Aorta (tissue), 5 donors: ENCODE measurements around the gene UNC79. TPM values are rescaled to one million over a fixed set of nuclear protein-coding genes. Genes with fewer than 3 reads are reported as not detected.

Source experiments
- ATAC-seq: fragments of 200-7000 bp; cut with Tn5 transposase; one replicate; pipeline ENCODE4 v1.9.1; 2022; ENCODE audit warnings: moderate library complexity; ENCODE audit not compliant: low FRiP score
- DNase-seq, 2 donors: peaks; one replicate each; pipeline ENCODE4 v3.0.0-alpha.2; 2020
- H3K27ac ChIP-seq, 2 donors: one replicate each; pipeline ENCODE4 v1.5.1; 2013; ENCODE audit warnings: low read length in 2 of 2, mild to moderate bottlenecking in 2 of 2, moderate library complexity in 2 of 2, control low read depth in 1 of 2, inconsistent platforms in 1 of 2, low read depth in 1 of 2
- H3K27me3 ChIP-seq, 2 donors: one replicate each; pipeline ENCODE4 v1.6.1; 2013; ENCODE audit warnings: control low read depth in 1 of 2, low read length in 1 of 2, mild to moderate bottlenecking in 1 of 2, moderate library complexity in 1 of 2; ENCODE audit not compliant: insufficient read depth in 2 of 2, control insufficient read depth in 1 of 2
- H3K36me3 ChIP-seq, 2 donors: one replicate each; pipeline ENCODE4 v1.6.1; 2013; ENCODE audit warnings: control low read depth in 1 of 2, low read length in 1 of 2, mild to moderate bottlenecking in 1 of 2; ENCODE audit not compliant: insufficient read depth in 2 of 2, control insufficient read depth in 1 of 2
- H3K4me1 ChIP-seq, 2 donors: one replicate each; pipeline ENCODE4 v1.6.1; 2013; ENCODE audit warnings: low read length in 2 of 2, control low read depth in 1 of 2, mild to moderate bottlenecking in 1 of 2, moderate library complexity in 1 of 2; ENCODE audit not compliant: insufficient read depth in 2 of 2, control insufficient read depth in 1 of 2
- H3K4me3 ChIP-seq, 2 donors: one replicate each; pipeline ENCODE4 v1.5.1; 2013; ENCODE audit warnings: low read length in 2 of 2, control low read depth in 1 of 2, mild to moderate bottlenecking in 1 of 2
- H3K9me3 ChIP-seq: one replicate; pipeline ENCODE4 v1.6.1; 2013; ENCODE audit warnings: mild to moderate bottlenecking, low read length; ENCODE audit not compliant: control insufficient read depth
- WGBS, 2 donors: extraction: QIAGEN DNeasy Blood & Tissue Kit; methylation state at CpG; one replicate each; pipeline ENCODE4 v1.1.7; 2013; 5-methylcytosine and 5-hydroxymethylcytosine counted together
- intact Hi-C, 2 donors: fragments of 100-400 bp; cut with DNase I; formaldehyde crosslinking; loops; one replicate each; pipeline versions ENCODE4 v1.14.2 to v1.15.0; 2022
- polyA plus RNA-seq, 2 donors: library from polyadenylated mRNA; stranded (reverse); fragments of 200-250 nt; gene quantifications; one replicate each; pipeline ENCODE4 v1.2.3, GENCODE V29; 2013
- total RNA-seq, 2 donors: library from RNA; stranded (reverse); fragmentation: NEBNext Ultra II Directional; extraction: Animal tissue kit (Norgen Biotek cat#: 25700); gene quantifications; one replicate each; pipeline ENCODE4 v1.2.1, GENCODE V29; 2021
- donor health status: healthy with polysubstance abuse.
- donor health status: Bipolar disorder and iron deficiency.
- donor health status: DM: no; HTN: no; CAD: no.
- donor health status: DM: no; HTN: no; CAD: no.
- donor health status: DM: yes; HTN: yes; CAD: no.

The UNC79 gene
- total and polyA plus RNA-seq, 4 donors = 0.05 to 0.21 (median 0.16) TPM; not detected in 1

GRCh38 chr14:93533437-93533836 is 102.7 kb downstream of the UNC79 start:
- WGBS, 2 donors = 80 to 81% methylated on average over 2 of the region's 2 CpGs
- Histone ChIP-seq H3K27ac (no peak overlapping the region), H3K36me3 (no peaks in the 10 kb centered on the region), H3K9me3 (no peaks in the 10 kb centered on the region), H3K27me3 (no peaks in the 10 kb centered on the region), H3K4me3 (no peak overlapping the region), H3K4me1 (no peaks in the 10 kb centered on the region)
- no peak for DNase-seq
- intact Hi-C loops = no loop called here
- no peak for ATAC-seq

DNA sequence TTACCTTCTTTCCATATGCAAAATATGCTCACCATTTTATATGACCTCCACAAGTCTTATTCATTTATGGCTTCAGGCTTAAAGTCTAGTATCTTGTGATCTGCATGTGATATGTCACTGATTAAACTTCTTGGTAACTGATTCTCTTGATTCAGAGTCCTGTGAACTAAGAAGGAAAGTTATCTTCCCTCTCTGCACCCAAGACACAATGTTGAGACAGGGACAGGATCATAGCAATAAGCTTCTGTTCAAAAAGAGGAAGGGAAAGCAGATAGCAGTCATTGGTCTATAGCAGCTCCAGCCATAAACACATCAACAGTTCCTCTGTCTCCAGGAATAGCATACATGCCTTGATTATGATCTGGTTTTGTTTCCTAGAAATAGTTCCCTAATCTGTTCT is 103.1 kb downstream of the UNC79 start:
- Histone ChIP-seq H3K4me1 (no peaks in the 10 kb centered on the region), H3K27ac (no peak overlapping the region), H3K27me3 (no peaks in the 10 kb centered on the region), H3K4me3 (no peak overlapping the region), H3K9me3 (no peaks in the 10 kb centered on the region), H3K36me3 (no peaks in the 10 kb centered on the region)
- no peak for ATAC-seq
- no peak for DNase-seq
- intact Hi-C loops = no loop called here

DNA sequence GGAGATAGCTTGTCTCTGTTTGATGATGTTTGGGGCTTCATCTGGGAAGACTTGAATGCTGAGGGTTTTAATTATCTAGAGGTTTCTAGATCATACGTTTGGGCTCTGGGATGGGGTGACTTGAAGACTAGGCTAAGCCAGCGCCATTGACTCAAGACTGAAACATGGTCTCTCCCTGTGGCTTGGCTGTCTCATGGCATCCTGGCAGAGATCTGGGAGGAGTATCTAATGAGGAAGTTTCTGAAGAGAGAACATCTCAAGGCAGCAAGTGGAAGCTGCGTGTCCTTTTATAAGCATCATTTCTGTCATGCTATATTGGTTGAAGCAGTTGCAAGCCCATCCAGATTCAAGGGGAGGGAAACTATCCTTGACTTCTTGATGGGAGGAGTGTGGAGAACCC is 104.8 kb downstream of the UNC79 start:
- no peak for DNase-seq
- H3K36me3 ChIP-seq = no peaks in the 10 kb centered on the region
- intact Hi-C loops = no loop called here
- no peak overlapping the region for H3K4me3 ChIP-seq
- H3K9me3 ChIP-seq = no peaks in the 10 kb centered on the region
- no peak overlapping the region for H3K27ac ChIP-seq
- H3K4me1 ChIP-seq = no peaks in the 10 kb centered on the region
- WGBS, 2 donors = 86% methylated on average over 3 of the region's 3 CpGs
- no peak for ATAC-seq
- no peaks in the 10 kb centered on the region for H3K27me3 ChIP-seq

DNA sequence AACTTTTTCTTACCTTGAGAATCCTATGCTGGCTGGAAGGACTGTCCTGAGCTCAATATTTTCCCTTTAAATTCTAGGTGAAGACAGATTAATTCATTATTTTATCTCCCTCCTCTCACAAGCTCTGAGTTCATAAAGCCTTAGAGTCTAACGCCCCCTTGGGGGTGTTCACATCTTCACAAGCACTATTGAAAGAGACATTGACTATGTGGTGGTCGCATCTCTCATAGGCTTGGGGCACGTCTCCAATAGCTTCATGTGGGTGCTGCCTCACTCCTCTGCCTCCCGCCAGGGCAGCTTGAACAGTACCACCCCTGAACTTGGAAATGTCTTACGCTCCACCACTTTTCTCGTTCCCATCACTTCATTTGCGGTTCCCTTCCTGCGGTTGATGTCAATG is 106.2 kb downstream of the UNC79 start:
- Histone ChIP-seq H3K27ac (no peak overlapping the region), H3K36me3 (no peaks in the 10 kb centered on the region), H3K27me3 (no peaks in the 10 kb centered on the region), H3K9me3 (no peaks in the 10 kb centered on the region), H3K4me3 (no peak overlapping the region), H3K4me1 (no peaks in the 10 kb centered on the region)
- DNase-seq = no peak
- WGBS, 2 donors = 71 to 75% methylated on average over 8 of the region's 8 CpGs
- ATAC-seq = no peak
- intact Hi-C loops = no loop called here

DNA sequence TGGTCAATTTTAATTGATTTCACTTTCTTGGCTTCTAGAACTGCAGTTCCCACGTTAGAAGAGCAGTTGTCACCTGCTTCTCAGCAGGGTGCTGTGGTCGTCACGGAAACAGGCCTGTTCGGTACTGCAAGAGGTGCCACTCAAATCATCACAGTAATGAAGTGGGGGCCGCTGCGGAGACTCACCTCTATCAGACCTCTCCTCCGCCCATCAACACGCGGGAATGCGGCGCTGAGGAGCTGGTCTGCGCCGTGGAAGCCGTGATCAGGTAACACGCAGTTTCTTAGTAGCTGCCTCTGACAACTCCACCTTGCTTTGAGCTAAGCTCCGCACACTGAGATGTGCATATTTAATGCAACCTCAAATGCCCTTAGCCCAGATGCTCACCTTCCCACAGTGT is 107.2 kb downstream of the UNC79 start:
- WGBS, 2 donors = 77 to 79% methylated on average over 16 of the region's 16 CpGs
- Histone ChIP-seq H3K9me3 (no peaks in the 10 kb centered on the region), H3K4me3 (no peak overlapping the region), H3K36me3 (no peaks in the 10 kb centered on the region), H3K27ac (no peak overlapping the region), H3K27me3 (no peaks in the 10 kb centered on the region), H3K4me1 (no peaks in the 10 kb centered on the region)
- peak in 1 of 2 donors; percentile 75 for DNase-seq
- intact Hi-C loops = no loop called here
- no peak for ATAC-seq

DNA sequence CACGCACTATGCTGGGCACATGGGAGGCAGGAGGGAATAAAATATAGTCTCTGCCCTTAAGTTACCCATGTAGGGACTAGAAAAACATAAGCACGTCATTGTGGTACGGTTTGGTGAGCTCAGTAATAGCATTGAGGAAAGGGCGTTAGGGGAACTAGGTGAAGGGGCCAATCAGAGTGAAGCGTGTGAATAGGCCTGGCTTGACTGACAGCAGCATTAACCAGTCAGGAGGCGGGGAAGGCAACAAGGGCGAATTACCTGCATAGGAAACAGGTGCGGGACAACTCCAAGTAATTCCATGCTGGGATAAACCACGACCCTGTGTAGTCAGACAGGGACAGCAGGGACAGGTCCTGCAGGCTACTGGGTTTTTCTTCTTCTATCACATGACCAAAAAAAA is 107.7 kb downstream of the UNC79 start:
- ATAC-seq = no peak
- Histone ChIP-seq H3K4me3 (no peak overlapping the region), H3K9me3 (no peaks in the 10 kb centered on the region), H3K27ac (no peak overlapping the region), H3K4me1 (no peaks in the 10 kb centered on the region), H3K27me3 (no peaks in the 10 kb centered on the region), H3K36me3 (no peaks in the 10 kb centered on the region)
- WGBS, 2 donors = 89 to 91% methylated on average over 9 of the region's 9 CpGs
- no peak for DNase-seq
- intact Hi-C loops = no loop called here

GRCh38 chr14:93540235-93540634 is 109.5 kb downstream of the UNC79 start:
- Histone ChIP-seq H3K27me3 (no peaks in the 10 kb centered on the region), H3K9me3 (no peaks in the 10 kb centered on the region), H3K4me3 (no peak overlapping the region), H3K4me1 (no peaks in the 10 kb centered on the region), H3K27ac (no peak overlapping the region), H3K36me3 (no peaks in the 10 kb centered on the region)
- no peak for ATAC-seq
- WGBS, 2 donors = 30 to 51% methylated on average over 1 of the region's 1 CpG
- intact Hi-C loops = no loop called here
- DNase-seq = no peak

DNA sequence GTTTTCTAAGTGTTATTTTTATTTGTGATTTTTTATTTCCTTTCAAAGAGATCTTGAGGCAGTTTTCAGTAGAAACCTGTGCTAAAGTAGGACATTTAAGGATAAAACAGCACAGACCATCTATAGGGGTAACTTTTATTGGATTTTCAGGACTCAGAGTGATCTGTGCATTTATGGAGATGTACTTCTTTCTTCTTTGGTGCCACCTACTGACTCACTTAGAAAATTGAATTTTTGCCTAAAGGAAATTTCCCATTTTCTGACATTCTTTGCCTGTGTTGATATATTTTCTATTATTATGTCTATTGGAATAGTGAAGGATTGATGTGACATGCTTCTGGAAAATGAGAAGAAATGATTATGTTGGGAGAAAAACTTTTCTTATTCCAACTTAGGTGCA is 113.0 kb downstream of the UNC79 start:
- no peak overlapping the region for H3K4me3 ChIP-seq
- intact Hi-C loops = no loop called here
- no peak for ATAC-seq

DNA sequence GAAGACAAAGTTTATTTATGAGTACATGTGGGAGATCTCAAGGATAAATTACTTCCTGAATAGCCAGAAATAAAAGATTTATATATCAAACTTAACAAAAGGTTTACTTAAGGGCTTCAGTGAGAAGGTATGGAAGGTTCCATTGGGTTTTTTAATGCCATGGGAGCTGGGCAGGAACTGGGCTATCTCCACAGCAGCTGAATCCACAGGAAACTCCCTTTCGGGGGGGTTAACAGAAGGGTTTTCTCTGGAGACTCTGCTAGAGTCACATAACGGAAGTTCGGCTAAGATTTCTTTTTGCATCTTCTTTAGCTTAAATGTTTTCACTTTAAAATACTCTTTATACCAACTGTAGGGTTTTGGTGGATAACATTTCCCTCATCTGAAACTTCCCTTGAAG is 113.5 kb downstream of the UNC79 start:
- intact Hi-C loops = no loop called here
- Histone ChIP-seq H3K4me1 (no peaks in the 10 kb centered on the region), H3K9me3 (no peaks in the 10 kb centered on the region), H3K27me3 (no peaks in the 10 kb centered on the region), H3K27ac (no peak overlapping the region), H3K36me3 (no peaks in the 10 kb centered on the region), H3K4me3 (no peak overlapping the region)
- DNase-seq (no peak), ATAC-seq (no peak)
- 7 to 8% methylated on average over 3 of the region's 3 CpGs for WGBS, 2 donors

More for the DNA sequence above, 113.0 kb downstream of the UNC79 start:
- Histone ChIP-seq H3K4me1 (no peaks in the 10 kb centered on the region), H3K27ac (no peak overlapping the region), H3K9me3 (no peaks in the 10 kb centered on the region), H3K36me3 (no peaks in the 10 kb centered on the region), H3K27me3 (no peaks in the 10 kb centered on the region)
- no peak for DNase-seq
